WTC11 (cell line): ENCODE results near the gene MRPL10. TPM values are rescaled to one million over a fixed set of nuclear protein-coding genes. Genes with fewer than 3 reads are reported as not detected.

Experiments
- AFF4 ChIP-seq: sonication (generic); formaldehyde crosslinking; IDR thresholded peaks from 2 replicates; pipeline ENCODE4 v1.8.1; 2023; ENCODE audit warnings: mild to moderate bottlenecking, missing genetic modification reagents, borderline replicate concordance
- ARID4B ChIP-seq: sonication (generic); formaldehyde crosslinking; IDR thresholded peaks from 2 replicates; pipeline ENCODE4 v1.8.0; 2023; ENCODE audit warnings: missing genetic modification reagents, mild to moderate bottlenecking, borderline replicate concordance
- ATF2 ChIP-seq: sonication (generic); formaldehyde crosslinking; IDR thresholded peaks from 2 replicates; pipeline ENCODE4 v1.8.1; 2022; ENCODE audit warnings: low read depth, missing genetic modification reagents, borderline replicate concordance
- ATF3 ChIP-seq: sonication (generic); formaldehyde crosslinking; conservative IDR thresholded peaks from 2 replicates; pipeline ENCODE4 v1.8.1; 2022; ENCODE audit warnings: mild to moderate bottlenecking, missing genetic modification reagents
- CBFB ChIP-seq: sonication (generic); formaldehyde crosslinking; IDR thresholded peaks from 2 replicates; pipeline ENCODE4 v1.8.1; 2022; ENCODE audit warnings: mild to moderate bottlenecking, low read depth, missing genetic modification reagents
- HMGA2 ChIP-seq: fragments of 250-450 bp; sonication (Bioruptor Pico); IDR thresholded peaks from 2 replicates; pipeline ENCODE4 v1.4.0; 2021; ENCODE audit warnings: mild to moderate bottlenecking, moderate library complexity
- NFATC4 ChIP-seq: fragments of 250-450 bp; sonication (Bioruptor Pico); IDR thresholded peaks from 2 replicates; pipeline ENCODE4 v1.9.0; 2021; ENCODE audit warnings: mild to moderate bottlenecking
- NR3C1 ChIP-seq: sonication (generic); formaldehyde crosslinking; conservative IDR thresholded peaks from 2 replicates; pipeline ENCODE4 v1.8.1; 2023; ENCODE audit warnings: low read depth, mild to moderate bottlenecking, missing genetic modification reagents
- PRRX2 ChIP-seq: fragments of 250-450 bp; sonication (Bioruptor Pico); IDR thresholded peaks from 2 replicates; pipeline ENCODE4 v1.8.0; 2021; ENCODE audit warnings: mild to moderate bottlenecking
- SMAD3 ChIP-seq: sonication (generic); formaldehyde crosslinking; IDR thresholded peaks from 2 replicates; pipeline ENCODE4 v1.8.0; 2022; ENCODE audit warnings: missing genetic modification reagents, mild to moderate bottlenecking, borderline replicate concordance
- STAT6 ChIP-seq: sonication (generic); formaldehyde crosslinking; conservative IDR thresholded peaks from 2 replicates; pipeline ENCODE4 v1.8.1; 2023; ENCODE audit warnings: mild to moderate bottlenecking, low read depth, missing genetic modification reagents, moderate library complexity
- ZNF121 ChIP-seq: sonication (generic); formaldehyde crosslinking; IDR thresholded peaks from 2 replicates; pipeline ENCODE4 v1.8.0; 2023; ENCODE audit warnings: missing genetic modification reagents
- ZNF425 ChIP-seq: fragments of 250-450 bp; sonication (Bioruptor Pico); conservative IDR thresholded peaks from 2 replicates; pipeline ENCODE4 v1.9.0; 2021; ENCODE audit warnings: mild to moderate bottlenecking
- total RNA-seq: library from RNA; stranded (reverse); gene quantifications from 3 replicates; pipeline ENCODE4 v1.2.3, GENCODE V29; 2021

MRPL10 gene
- total RNA-seq, 1 experiment from 2014 or later = 80.1 TPM

GRCh38 chr17:47840742-47841487 is 9.6 kb upstream of the MRPL10 start, which contains the start of gene SCRN2 (continued):
- TF ChIP-seq ZNF425 (CRISPR knock-in tag) (no peak), ATF3 (CRISPR knock-in tag) (no peak), SMAD3 (CRISPR knock-in tag) (no peak), PRRX2 (CRISPR knock-in tag) (no peak), NFATC4 (CRISPR knock-in tag) (no peak), ARID4B (CRISPR knock-in tag) (0 out of 2 replicates have a peak, but pooled peaks have one; percentile 23), ATF2 (no peak), CBFB (CRISPR knock-in tag) (no peak), NR3C1 (CRISPR knock-in tag) (no peak), ZNF121 (CRISPR knock-in tag) (no peak), AFF4 (CRISPR knock-in tag) (no peak), STAT6 (CRISPR knock-in tag) (no peak), HMGA2 (CRISPR knock-in tag) (no peak)
